HepG2 (cell line): Measurements from ENCODE around the gene REEP2. TPM values are rescaled to one million over a fixed set of nuclear protein-coding genes. Genes with fewer than 3 reads are reported as not detected.

ENCODE experiments used
- JDP2 ChIP-seq: sonication (generic); formaldehyde crosslinking; IDR thresholded peaks from 2 replicates; pipeline ENCODE4 v1.8.1; 2022; ENCODE audit warnings: missing genetic modification reagents, borderline replicate concordance
- JUNB ChIP-seq: sonication (generic); formaldehyde crosslinking; IDR thresholded peaks from 2 replicates; pipeline ENCODE4 v1.8.0; 2022; ENCODE audit warnings: missing genetic modification reagents, mild to moderate bottlenecking, borderline replicate concordance
- KAT8 ChIP-seq: IDR thresholded peaks from 2 replicates; pipeline ENCODE4 v1.6.1; 2016; ENCODE audit warnings: missing genetic modification reagents, missing compliant biosample characterization
- KLF9 ChIP-seq: IDR thresholded peaks from 2 replicates; pipeline ENCODE4 v1.6.1; 2016; ENCODE audit warnings: low read depth
- MTA1 ChIP-seq: sonication (generic); formaldehyde crosslinking; IDR thresholded peaks from 2 replicates; pipeline ENCODE4 v1.4.0; 2020; ENCODE audit warnings: missing genetic modification reagents, mild to moderate bottlenecking, borderline replicate concordance
- NFE2 ChIP-seq: sonication (generic); formaldehyde crosslinking; IDR thresholded peaks from 2 replicates; pipeline ENCODE4 v1.4.0; 2020; ENCODE audit warnings: missing genetic modification reagents
- PHF21A ChIP-seq: sonication (generic); formaldehyde crosslinking; IDR thresholded peaks from 2 replicates; pipeline ENCODE4 v1.5.0; 2020; ENCODE audit warnings: mild to moderate bottlenecking, missing genetic modification reagents
- ZNF281 ChIP-seq: sonication (generic); formaldehyde crosslinking; IDR thresholded peaks from 2 replicates; pipeline ENCODE4 v1.4.0; 2020; ENCODE audit warnings: missing genetic modification reagents, borderline replicate concordance
- ZNF33A ChIP-seq: sonication (generic); formaldehyde crosslinking; IDR thresholded peaks from 2 replicates; pipeline ENCODE4 v1.5.1; 2020; ENCODE audit warnings: missing genetic modification reagents, mild to moderate bottlenecking, moderate library complexity, borderline replicate concordance
- ZNF362 ChIP-seq: sonication (generic); formaldehyde crosslinking; IDR thresholded peaks from 2 replicates; pipeline ENCODE4 v1.4.0; 2020; ENCODE audit warnings: missing genetic modification reagents, mild to moderate bottlenecking, borderline replicate concordance
- ZNF782 ChIP-seq: sonication (generic); formaldehyde crosslinking; IDR thresholded peaks from 2 replicates; pipeline ENCODE4 v1.4.0; 2020; ENCODE audit warnings: missing genetic modification reagents, mild to moderate bottlenecking, borderline replicate concordance
- polyA plus RNA-seq, 8 experiments: library from polyadenylated mRNA; depleted of rRNA in 3 of 8; stranded (reverse) in 7 of 8; unstranded in 1 of 8; fragments of >200 nt; fragmentation: Illumina TruSeq in 4 of 8; extraction: Trizol in 4 of 8; gene quantifications; 2 replicates each; pipeline versions ENCODE4 v1.2.1 to v1.2.3, GENCODE V29; 2011 to 2016; ENCODE audit warnings: low read depth in 4 of 8, missing spikeins in 1 of 8, mixed read lengths in 1 of 8; ENCODE audit not compliant: insufficient read depth in 1 of 8
- total RNA-seq, 5 experiments: library from RNA; depleted of rRNA; stranded (reverse); fragments of >200 nt; fragmentation: Illumina TruSeq; extraction: Trizol; gene quantifications; 2 replicates each; pipeline ENCODE4 v1.2.3, GENCODE V29; 2016; ENCODE audit warnings: low read depth in 1 of 5

Gene REEP2
- total and polyA plus RNA-seq, 2 of the 13 experiments (the other 11 are each of a cell fraction or from before 2014, with no cell fraction given), result 5.3 to 7.8 TPM

DNA sequence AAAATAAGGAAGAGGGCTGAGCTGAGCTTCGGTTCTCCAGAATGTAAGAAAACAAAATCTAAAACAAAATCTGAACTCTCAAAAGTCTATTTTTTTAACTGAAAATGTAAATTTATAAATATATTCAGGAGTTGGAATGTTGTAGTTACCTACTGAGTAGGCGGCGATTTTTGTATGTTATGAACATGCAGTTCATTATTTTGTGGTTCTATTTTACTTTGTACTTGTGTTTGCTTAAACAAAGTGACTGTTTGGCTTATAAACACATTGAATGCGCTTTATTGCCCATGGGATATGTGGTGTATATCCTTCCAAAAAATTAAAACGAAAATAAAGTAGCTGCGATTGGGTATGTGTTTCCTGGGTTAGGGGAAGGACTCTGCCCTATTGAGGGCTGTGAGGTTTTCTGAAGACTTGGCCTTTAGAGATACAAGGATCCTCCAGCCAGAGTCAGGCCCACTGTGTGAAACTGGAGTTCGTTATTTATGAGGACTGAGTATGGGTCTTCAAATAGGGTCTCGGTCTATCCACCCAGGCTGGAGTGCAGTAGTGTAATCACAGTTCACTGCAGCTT, 30.2 kb downstream of the REEP2 start (continued):
- TF ChIP-seq NFE2 (CRISPR knock-in tag), result no peak
- TF ChIP-seq JDP2 (CRISPR knock-in tag), result no peak
- TF ChIP-seq JUNB (CRISPR knock-in tag), result no peak
- TF ChIP-seq MTA1 (CRISPR knock-in tag), result no peak
- TF ChIP-seq PHF21A (CRISPR knock-in tag), result no peak
- TF ChIP-seq KAT8 (CRISPR knock-in tag), result no peak
- no peak for TF ChIP-seq ZNF281
- TF ChIP-seq KLF9 (CRISPR knock-in tag), result no peak
- TF ChIP-seq ZNF362 (CRISPR knock-in tag), result no peak
- TF ChIP-seq ZNF782 (CRISPR knock-in tag), result no peak
- no peak for TF ChIP-seq ZNF33A (CRISPR knock-in tag)
